ENCODE measurements around the gene ZNF831.

The ZNF831 gene

GRCh38 chr20:59141818-59142581 lies 21.6 kb upstream of the ZNF831 start:
- DNase-seq = no peak

DNA sequence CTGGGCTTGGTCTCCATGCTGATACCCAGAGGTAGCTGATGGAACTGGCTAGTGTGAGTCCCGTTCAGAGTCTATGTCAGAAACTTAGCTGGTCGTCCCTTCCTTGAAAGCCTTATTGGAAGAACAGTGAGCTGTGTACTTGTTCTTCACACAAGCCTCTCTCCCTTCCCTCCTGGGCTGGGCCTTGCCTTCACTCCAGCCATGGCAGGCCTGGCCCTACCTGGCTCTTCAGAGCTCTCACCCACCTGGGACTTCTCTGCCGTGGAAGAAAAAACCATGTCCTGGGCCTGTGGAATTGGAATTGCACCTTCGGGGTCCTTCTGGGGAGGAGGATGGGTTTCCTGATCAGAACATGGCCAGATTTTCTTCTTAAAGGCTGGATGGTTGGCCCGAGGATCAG lies 20.3 kb upstream of the ZNF831 start:
- no peak for DNase-seq

GRCh38 chr20:59144179-59144830 lies 19.3 kb upstream of the ZNF831 start:
- no peak for DNase-seq

DNA sequence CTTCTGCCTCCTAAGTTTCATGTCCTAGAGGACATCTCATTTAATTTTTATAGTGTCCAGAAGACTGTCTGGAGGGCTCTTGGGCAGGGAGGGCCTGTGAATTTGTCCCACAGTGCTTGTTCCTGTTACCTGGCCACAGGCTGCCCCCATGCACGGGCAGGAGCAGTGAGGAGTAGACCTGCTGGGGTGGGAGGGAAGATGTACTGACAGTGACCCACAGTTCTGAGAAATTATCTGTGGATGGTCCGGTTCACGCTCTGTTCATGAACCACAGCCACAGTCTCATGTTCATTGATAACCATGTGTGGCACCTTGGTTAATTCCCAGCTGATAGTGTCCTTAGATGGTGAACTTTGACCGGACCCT lies 18.8 kb upstream of the ZNF831 start:
- DNase-seq = no peak

- DNase-seq = no peak
Observed at GRCh38 chr20:59145247-59145923, 18.2 kb upstream of the ZNF831 start.

DNA sequence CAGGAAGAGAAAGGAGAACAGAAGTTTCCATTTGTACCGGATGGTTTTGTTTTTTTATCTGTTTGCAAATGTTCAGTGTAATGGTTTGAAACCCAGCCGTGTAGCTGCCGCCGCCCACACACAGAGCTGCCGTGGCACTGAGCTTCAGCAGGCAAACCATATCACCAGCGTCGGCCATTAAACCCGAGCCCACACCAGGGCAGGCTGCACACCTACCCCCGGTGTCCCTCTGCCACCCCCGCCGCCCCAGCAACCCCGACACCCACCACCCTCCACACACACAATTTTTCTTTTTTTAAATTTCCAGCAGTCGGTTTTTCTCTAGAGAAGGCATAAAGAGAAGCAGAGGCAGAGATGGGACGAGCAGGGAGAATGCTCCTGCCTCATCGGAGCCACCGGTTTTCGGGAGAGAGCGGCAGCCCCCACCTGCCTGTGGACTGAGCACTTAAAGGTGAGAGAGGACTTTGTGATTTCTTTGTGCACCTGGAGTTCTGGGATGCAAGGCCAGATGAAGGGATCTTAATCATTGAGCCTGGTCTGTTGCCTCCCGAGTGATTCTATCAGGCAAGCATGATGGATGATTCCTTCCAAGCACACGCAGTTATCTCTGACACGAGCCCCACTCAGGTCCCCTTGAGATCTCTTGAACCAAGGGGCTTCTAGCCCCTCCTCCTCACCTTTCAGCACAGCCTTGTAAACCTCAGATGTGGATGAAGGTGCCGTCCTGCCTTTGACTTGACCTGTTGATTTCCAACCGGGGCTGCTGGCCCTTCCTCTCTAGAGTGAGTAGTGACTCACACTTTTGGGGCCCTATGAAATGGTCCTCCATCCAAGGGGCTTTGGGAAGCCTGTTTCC lies 17.5 kb upstream of the ZNF831 start:
- DNase-seq = no peak

DNA sequence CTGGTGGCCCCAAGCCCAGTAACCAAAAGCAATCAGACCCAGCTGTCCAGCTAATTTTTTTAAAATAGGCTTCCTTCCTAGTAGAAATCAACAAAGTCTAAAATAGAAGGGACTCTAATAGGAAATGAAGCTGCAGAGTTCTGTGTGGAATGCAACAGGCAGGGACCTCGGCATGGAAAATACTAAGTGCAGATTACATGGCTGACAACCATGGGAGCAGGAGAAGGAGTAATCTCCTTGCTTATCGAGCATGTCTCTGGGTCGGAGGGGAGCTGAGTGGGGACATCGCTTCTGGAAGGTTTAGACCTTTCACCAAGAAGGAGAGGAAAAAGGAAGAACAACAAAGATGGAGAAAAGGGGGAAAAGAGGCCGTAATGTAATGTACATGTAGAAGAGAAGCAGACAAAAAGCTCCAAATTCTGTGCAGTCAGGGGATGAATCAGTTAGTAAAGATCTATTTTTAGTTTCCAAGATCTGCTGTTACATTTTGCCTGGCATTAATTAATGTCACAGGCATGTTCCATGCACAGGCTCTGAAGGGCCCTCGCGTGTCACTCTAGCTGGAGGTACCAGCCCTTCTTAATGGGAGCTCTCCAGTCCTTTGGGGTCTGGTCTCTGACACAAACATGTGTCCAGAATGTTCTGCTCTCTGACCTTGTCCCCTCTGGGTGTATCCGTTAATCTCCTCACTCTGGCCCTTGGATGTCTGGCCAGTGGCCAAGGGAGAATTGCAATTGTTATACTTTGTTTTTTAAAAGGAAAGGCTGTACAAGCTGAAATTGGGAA lies 16.6 kb upstream of the ZNF831 start:
- no peak for DNase-seq

DNA sequence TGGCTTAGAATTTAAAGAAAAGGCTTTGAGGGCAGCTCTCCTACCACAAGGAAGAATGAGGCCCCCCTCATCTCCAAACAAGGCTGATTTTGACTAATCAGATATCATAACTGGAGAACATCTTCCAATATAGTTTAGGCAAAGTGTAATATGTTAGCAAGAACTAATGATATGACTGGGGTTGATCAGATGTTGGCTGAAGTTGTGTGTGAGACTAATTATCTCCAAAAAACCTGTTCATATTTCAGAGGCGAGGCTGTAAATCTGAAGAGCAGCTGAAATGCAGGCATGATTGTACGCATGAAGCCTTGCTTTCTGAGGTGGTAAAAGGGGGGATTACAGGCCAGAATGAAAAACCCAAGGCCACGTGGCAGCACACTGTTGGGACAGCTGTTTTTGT lies 16.0 kb upstream of the ZNF831 start:
- DNase-seq = no peak

- no peak for DNase-seq
Observed at GRCh38 chr20:59148701-59149493, 14.7 kb upstream of the ZNF831 start.

DNA sequence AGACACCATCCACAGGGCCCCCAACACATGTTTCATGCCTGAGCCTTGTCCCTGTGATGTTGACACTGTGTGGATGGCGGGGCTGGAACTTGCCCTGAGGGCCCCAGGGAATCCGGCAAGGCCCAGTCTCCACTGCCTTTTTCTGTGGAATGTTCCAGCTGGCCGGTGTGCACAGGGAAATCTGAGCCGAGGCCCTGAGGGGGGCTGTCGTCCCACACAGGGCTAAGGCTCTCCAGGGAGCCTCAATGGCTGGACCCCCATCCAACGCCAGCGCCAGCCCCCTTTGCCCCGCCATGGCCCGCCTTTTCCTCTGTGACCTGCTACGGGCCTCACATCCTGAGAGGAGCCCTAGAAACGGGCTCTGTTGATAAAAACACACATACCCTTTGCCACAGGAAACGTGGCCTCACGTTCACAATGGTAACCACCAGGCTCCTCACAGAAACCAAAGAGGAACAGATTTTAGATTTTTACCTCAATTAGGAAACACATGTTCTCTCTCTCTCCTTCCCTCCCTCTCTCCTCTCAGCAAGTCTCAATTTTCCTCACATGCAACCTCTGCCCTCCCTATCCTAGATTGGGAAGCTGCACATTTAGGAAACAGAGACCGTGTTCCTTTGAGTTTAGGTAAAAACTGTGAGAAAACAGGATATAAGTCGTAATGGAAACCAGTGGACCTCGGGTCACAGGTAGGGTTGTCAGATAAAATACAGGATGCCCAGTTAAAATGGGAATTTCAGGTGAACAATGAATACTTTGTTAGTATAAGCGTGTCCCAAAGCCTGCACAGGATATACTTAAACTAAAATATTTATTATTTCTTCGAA lies 13.7 kb upstream of the ZNF831 start:
- no peak for DNase-seq

- no peak for DNase-seq
Observed at GRCh38 chr20:59150821-59151251, 12.8 kb upstream of the ZNF831 start.

- DNase-seq = no peak
Observed at GRCh38 chr20:59151391-59151790, 12.2 kb upstream of the ZNF831 start.

DNA sequence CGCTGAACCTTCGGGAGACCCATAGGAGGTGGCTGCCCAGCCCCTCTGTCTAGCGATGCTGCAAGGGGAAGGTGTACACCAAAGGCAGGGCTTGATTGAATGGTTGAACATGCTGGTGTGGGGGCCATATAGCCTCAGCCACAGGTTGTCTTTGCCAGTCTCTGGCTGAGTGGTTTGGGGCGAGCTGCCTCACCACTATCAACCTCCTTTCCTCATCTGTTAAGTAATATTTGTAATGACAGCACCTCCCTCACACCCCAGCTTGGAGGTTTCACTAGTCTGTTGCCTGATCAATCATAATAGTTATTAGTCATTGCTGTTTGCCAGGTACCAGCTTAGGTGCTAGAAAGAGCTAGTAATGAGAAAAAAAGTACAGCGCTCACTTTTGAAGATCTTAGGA lies 11.8 kb upstream of the ZNF831 start:
- no peak for DNase-seq

- no peak for DNase-seq
Observed at GRCh38 chr20:59152559-59153354, 10.9 kb upstream of the ZNF831 start.

DNA sequence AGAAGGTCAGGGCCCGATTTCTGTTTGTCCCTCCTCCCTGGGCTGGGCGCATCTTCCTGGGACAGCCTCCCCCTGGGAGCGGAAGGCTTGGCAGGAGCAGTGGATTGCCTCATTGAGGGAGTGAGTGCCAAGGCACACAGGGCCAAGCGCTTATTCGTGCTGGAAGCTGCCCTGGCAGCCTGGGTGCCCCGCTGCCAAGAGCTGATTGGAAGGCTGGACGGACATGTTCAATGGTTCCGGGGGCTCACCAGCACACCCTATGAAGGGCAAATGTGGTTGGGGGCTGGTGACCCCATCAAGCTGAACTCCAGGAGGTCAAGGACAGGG lies 10.3 kb upstream of the ZNF831 start:
- no peak for DNase-seq

DNA sequence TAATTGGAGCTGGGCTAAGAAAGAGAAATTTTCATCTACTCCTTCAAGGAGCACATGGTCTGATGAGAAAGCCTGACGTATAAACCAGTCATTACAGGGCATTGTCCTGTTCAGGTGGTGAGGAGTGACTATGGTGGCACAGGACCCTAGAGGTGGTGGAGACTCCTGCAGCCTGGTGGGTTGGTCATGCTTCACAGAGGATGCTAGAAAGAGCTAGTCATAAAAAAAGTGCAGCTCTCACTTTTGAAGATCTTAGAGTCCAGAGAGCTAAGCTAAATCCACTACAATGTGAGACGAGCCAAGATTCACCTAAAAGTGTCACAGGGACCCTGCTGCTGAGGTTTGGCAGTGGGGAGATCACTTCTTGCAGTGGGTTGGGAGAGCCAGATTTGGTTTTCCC lies 9.8 kb upstream of the ZNF831 start:
- DNase-seq = no peak

- no peak for DNase-seq
Observed at GRCh38 chr20:59154317-59155013, 9.2 kb upstream of the ZNF831 start.

DNA sequence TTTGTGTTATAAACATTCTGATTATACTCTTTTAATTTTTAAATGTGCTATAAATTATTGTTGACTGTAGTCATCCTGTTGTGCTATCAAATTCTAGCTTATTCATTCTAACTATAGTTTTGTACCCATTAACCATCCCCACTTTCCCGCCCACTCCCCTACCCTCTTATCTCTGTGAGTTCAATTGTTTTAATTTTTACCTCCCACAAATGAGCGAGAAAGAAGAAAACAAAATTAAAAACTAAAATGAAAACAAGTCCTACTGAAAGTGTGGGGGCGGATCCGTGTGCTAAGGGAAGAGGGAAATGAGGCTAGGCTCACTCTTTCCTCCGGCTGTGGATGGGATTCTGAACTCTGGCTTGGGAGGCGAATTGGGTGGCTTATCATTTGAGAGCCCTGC lies 6.6 kb upstream of the ZNF831 start:
- no peak for DNase-seq

- no peak for DNase-seq
Observed at GRCh38 chr20:59157531-59157930, 6.1 kb upstream of the ZNF831 start.
